ENCODE results near the gene MEGF10.

MEGF10 gene

DNA sequence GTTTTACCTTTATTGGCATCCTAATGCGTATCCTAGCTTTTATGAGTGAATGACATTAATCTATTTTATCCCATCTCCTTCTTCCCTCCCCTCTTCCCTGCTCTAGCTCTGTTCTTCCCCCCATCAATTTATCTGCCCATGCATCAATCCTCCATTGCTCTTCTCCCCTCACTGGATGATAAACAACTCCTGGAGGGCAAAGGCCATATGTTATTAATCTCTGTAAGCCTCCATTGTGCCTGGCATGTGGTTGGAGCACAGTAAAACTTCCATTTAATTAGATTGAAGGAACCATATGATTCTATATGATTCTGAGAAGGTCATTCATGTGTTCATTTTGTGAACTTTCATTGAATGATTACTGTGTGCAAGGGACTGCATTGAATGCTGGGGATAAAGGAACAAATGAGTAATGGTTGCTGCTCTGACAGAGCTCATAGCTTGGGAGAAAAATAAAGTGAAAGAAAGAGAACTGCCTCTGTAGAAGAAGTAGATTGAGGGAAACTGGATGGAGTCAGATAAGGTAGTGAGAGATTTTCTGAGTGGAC is 85.0 kb downstream of the MEGF10 start:
- DNase-seq: no peak

- peak; percentile 75 for DNase-seq
Measured at GRCh38 chr5:127377651-127378050, 87.1 kb downstream of the MEGF10 start.

- no peak for DNase-seq
Measured at GRCh38 chr5:127385936-127386335, 95.3 kb downstream of the MEGF10 start.

DNA sequence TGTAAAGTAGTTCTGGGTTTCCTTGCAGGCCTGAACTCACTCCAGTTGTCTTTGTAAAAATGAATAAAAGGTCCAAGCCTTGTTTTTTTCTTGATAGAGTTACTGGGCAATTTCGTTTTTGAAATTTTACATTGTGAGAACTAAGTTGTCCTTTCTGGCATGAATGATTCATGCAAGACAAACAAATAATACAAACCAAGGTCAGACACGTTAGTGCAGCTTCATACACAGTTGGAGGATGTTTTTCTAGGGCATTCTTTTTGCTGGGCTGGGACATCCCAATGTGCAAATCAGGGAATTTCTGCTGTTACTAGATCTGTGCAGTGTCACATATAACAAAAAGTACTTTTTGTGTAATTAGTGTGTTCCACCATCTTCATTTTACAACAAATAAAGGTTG is 96.0 kb downstream of the MEGF10 start:
- DNase-seq: no peak

DNA sequence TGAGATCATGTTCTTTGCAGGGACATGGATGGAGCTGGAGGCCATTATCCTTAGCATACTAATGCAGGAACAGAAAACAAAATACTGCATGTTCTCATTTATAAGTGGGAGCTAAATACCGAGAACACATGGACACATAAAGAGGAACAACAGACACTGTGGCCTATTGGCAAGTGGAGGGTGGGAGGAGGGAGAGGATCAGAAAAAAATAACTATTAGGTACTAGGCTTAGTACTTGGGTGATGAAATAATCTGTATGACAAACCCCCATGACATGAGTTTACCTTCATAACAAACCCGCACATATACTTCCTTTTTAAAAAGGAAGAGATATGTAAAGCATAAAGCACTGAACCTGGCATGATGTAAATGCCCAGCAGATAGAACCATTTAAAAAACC is 99.0 kb downstream of the MEGF10 start:
- no peak for DNase-seq

DNA sequence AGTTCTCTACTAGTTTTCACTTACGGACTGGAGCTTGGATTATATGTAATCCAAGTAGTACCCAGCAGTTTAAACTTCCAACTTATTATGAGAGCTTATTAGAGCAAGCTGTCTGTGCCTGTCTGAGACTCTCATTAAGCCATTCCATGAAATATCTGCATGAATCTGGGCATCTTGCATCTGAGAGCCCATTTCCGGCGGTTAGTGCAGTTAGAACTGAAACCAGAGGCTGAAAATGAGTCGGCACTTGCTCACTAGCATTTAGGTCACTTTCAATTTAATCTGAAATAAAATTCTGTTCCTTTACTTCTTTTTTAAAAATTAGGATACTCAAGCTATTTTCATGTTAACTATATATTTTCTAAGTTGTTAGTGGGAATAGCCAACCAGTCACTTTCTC is 102.2 kb downstream of the MEGF10 start:
- DNase-seq: no peak

DNA sequence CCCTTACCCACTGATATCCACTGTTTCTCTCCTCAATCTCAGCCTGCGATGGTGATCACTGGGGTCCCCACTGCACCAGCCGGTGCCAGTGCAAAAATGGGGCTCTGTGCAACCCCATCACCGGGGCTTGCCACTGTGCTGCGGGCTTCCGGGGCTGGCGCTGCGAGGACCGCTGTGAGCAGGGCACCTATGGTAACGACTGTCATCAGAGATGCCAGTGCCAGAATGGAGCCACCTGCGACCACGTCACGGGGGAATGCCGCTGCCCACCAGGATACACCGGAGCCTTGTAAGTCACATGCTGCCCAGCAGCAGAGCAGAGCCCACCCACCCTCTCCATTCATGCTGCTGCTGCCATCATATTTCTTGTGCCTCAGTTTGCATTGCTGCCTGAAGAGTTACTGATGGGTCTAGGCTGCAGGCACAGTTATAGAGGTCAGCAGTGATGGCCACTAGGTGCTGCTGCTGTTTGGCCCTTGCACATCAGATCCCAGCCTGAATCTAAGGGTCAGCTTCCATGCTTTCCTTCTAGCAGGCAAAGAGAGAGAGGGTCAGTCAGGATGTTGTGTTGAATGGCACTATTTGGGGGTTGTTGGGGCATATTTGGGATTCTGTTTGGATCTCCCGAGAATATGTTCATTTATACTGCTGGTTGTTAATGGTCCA is 106.0 kb downstream of the MEGF10 start:
- no peak for DNase-seq

GRCh38 chr5:127398508-127398907 is 107.9 kb downstream of the MEGF10 start:
- no peak for DNase-seq

GRCh38 chr5:127399068-127399467 is 108.5 kb downstream of the MEGF10 start:
- DNase-seq: no peak

DNA sequence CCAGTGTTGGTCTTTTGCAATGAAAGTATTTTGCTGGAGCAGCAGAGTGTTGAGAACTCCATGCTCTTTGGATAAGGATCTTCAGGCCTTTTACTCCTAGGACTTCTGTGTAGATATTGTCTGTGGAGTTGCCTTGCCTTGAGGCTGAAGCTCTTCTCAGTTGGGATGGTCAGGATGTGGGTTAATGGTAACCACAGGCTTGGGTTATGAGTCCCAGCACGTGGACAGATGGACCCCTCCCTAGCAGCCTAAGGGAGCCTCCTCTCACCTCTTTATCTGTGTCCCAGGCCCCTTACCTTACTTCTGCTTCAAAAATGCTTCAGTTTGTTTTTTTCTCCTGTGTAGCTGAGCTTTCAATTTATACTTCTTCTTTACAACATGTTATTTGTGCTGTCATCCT is 109.9 kb downstream of the MEGF10 start:
- no peak for DNase-seq

DNA sequence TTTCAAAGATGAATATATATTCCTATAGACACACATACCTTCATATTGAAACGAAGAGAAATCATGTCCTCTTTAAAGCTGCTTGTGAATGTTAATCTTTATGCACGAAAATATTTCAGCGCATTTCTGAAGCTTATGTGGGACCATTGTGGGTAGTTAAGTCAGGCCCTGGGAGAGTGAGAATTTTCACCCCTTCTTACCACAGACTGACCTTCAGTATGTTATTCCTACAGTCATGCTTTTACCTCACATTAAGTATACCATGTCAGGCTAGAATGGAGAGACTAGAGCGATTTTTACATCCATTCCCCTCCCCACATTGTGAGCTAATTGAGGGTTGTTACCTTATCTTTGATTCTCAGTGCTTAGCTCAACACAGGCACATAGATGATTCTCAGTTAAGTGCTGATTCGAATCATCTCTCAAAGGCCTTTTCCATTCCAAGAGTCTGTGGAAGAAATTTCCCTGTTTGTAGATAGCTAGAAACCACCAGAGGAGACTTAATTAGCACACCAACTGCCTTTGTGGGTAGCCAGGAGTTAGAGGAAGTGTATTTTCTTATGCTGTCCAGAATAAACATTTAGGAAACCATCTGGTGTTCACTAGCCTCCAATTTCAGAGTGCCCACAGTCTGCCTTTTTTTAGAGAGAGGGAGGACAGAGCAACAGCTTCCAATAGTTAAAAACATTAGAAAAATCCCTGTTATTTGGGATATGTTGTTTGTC is 110.5 kb downstream of the MEGF10 start:
- DNase-seq: no peak

- no peak for DNase-seq
Measured at GRCh38 chr5:127402361-127402760, 111.8 kb downstream of the MEGF10 start.

DNA sequence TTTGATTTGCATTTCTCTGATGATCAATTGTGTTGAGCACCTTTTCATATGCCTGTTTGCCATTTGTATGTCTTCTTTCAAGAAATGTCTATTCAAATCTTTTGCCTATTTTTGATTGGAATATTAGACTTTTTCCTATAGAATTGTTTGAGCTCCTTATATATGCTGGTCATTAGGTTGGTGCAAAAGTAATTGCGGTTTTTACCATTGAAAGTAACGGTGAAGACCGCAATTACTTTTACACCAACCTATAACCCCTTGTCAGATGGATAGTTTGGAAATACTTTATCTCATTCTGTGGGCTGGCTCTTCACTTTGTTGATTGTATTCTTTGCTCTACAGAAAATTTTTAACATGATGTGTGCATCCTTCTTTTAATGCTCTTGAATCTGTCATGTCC is 113.6 kb downstream of the MEGF10 start:
- DNase-seq: no peak

GRCh38 chr5:127406326-127407121 is 115.9 kb downstream of the MEGF10 start:
- DNase-seq: no peak

- DNase-seq: no peak
Measured at GRCh38 chr5:127409246-127409917, 118.8 kb downstream of the MEGF10 start.

- DNase-seq: no peak
Measured at GRCh38 chr5:127409921-127410675, 119.5 kb downstream of the MEGF10 start.

GRCh38 chr5:127410959-127411358 is 120.4 kb downstream of the MEGF10 start:
- no peak for DNase-seq

DNA sequence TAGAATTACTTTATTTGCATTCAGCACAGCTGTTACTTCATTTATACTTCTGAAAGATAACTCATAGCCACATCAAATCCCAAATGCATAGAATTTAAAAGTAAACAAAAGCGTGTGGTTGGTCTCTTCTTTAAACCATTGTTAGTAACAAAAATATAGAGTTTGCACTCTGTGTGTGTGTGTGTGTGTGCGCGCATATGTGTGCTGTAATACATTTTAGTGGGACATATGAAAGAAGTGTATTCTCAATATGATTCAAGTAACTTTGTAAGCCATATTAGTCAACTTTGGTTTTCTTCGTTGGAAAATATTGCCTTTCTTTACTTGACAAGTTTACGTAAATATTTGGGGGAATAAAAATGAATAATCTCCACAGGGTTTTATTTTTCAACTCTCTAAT is 120.8 kb downstream of the MEGF10 start:
- DNase-seq: no peak

DNA sequence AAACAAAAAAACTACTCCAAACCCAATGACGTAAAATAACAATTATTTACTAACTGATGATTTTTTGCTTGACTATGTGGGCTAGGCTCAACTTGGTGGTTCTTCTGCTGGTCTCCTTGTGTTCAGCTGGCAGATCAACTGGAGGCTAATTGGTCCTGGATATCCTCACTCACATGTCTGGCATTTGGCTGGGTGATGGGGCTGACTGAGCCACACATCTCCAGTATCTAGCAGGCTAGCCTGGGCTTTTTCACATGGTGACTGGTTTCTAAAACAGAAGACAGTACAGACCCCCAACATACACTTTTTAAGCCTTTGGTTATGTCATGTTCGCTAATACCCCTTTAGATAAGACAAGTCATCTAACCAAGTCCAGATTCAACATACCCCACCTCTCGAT is 122.1 kb downstream of the MEGF10 start:
- no peak for DNase-seq

DNA sequence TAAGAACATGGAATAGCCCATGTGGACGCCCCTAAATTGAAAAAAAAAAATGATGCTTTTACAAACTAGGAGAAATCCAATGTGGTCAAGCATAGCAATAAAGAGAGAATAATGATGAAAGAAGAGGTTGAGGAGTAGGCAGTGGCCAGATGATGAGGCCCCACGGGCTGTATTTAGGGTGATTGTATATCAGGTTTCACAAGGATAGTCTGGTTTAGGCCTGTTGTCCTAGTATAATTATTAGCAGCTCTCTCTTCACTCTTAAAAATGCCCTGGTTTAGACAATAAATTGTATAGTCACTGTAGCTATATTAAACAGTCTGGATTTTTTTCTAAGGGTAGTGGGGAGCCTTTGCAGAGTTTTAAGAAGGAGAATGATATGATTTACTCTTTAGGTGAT is 124.4 kb downstream of the MEGF10 start:
- DNase-seq: no peak

GRCh38 chr5:127416906-127417305 is 126.3 kb downstream of the MEGF10 start:
- DNase-seq: no peak

DNA sequence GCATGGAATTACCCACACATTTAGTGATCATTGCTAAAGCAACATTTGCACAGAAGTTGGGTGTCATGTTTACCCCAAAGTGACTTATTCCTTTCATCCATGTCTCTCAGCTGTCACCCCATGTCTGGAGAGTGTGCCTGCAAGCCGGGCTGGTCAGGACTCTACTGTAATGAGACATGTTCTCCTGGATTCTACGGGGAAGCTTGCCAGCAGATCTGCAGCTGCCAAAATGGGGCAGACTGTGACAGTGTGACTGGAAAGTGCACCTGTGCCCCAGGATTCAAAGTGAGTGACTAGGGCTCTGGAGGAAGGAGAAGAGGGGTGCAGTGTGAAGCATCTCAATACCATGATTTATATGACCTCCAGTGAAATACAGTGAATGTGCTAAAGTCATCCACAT is 126.9 kb downstream of the MEGF10 start:
- DNase-seq: no peak
